HuH-7 (cell line): ENCODE measurements around the gene SULT2A1.
A peak's percentile ranks its signal among the peaks of the same experiment; 100 is the strongest.
"Not testable (repeated sequence)": the region's sequence is repeated elsewhere in the genome, so short reads cannot be mapped to it uniquely, and the experiment has no call there.

ENCODE experiments used
- DNase-seq: peaks from one replicate; pipeline ENCODE4 v3.0.0; 2011; ENCODE audit warnings: low spot score

SULT2A1 gene

DNA sequence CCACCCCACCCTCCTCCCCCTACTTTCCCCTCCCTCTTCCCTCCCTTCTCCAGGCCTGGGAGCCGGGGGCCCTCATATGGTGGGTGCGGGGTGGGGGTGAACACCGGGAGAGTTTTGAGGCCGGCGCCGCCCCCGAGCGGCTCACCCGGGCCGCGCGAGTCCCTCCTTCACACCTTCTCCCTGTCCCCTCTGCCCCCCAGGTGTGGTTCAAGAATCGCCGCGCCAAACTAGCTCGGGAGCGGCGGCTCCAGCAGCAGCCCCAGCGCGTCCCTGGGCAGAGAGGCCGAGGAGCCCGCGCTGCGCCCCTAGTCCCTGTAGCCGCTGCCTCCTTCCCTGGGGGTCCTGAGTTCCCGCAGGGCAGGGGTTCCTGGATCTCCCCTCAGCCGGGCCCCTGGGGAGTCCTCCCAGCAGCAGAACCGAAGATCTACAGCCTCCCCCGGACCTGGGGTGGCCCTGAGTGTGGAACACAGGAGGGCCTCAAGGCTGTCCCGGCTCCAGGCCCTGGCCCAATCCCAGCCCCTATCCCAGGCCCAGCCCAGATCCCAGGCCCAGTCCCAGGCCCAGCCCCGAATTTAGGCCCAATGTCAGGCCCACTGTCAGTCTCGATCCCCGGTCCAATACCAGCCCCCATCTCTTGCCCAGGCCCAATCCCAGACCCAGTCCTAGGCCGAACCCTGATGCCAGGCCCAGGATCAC is 25.4 kb downstream of the SULT2A1 start:
- no peak for DNase-seq

DNA sequence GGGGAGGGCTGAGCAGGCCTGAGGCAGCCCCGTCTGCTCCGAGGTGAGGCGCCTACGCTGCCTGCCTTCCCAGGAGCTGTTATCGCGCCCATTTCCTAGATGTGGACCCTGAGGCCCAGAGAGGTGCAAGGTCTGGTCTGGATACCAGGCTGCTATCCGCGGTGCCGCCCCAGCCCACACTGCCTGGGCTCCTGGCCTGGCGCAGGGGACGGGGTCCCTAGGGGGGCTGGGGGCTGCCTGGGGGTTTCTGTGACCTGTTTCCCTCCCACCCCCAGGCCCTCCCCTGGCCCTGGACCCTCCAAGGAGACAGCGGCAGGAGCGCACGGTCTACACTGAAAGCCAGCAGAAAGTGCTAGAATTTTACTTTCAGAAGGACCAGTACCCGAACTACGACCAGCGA is 26.3 kb downstream of the SULT2A1 start:
- DNase-seq = not testable (repeated sequence)

DNA sequence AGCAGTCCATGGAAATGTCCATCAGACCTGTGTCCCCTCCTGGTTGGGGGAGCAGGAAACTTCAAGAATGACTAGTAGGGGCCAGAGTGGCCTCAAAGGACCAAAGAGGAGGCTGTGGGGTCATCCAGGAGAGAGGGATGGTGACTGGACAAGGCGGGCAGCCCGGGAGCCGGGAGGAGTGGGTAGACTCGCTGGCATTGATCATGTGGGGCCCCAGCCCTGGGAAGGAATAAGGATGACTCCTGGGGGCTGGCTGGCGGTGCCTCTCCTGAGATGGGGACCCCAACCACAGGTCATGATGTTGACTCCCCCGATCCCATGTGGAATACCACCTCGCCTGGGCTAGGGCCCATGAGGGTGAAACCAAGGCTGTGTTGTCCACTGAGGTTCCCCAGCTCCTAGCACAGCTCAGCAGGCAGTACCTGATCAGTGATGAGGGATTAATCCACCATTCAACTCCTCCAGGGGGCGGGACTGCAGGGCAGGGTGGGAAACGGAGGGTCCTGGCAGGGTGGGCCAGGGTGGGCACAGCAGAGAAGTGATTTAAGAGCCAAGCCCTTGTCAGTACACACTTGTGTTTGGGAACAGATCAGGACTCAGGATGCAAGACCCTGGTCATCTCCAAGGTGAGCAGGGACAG is 27.3 kb downstream of the SULT2A1 start, which contains the start of gene TPRX2:
TSS of gene TPRX2 (plus strand) at position 590 of the 640 bp plus-strand sequence. CDS start at position 602, 12 bp downstream.
- not testable (repeated sequence) for DNase-seq

DNA sequence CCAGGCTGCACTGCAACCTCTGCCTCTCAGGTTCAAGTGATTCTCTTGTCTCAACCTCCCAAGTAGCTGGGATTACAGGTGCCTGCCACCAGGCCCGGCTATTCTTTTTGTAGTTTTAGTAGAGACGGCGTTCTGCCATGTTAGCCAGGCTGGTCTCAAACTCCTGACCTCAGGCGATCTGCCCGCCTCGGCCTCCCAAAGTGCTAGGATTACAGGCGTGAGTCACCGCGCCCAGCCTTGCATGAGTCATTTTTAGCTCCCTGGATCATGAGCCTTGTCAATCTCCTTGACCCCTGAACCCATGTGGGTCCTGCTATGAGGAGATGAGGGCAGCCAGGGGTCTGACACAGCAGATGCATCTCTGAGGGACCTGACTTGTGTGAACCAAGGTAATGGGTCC is 27.9 kb downstream of the SULT2A1 start:
- not testable (repeated sequence) for DNase-seq

DNA sequence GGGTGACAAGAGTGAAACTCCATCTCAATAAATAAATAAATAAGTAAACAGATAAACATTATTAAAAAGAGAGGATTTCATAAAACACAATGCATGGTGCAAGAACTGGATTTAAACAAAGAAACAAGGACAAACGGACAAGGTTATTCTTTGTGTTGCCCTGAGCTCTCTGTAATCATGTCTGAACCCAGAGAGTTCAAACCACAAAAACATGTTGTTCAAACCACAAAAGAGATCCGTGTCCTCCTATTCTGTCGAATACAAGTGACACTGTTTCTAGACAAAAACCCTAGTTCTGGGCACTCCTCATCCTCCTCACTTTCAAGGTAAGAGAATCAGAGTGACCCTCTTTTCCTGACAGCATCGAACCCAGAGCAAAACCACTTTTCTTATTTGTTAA is 31.7 kb downstream of the SULT2A1 start:
- DNase-seq = no peak

DNA sequence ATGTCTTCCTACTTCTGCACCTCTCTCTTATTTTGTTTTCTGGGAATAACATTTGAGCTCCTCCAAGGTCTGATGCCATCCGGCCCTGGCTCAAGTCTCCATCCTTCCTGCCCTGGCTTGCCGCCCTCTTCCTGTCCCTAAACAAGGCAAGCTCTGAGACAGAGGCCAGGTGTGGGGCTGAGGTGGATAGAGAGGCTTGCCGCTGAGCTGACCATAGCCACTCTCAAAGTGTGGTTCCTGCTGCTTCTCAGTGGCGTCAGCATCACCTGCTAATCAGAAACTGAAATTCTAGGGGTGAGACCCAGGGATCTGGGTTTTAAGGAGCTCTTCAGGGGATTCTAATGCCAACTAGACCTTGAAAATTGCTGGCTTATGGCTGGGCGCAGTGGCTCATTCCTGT is 33.1 kb downstream of the SULT2A1 start:
- DNase-seq = no peak

DNA sequence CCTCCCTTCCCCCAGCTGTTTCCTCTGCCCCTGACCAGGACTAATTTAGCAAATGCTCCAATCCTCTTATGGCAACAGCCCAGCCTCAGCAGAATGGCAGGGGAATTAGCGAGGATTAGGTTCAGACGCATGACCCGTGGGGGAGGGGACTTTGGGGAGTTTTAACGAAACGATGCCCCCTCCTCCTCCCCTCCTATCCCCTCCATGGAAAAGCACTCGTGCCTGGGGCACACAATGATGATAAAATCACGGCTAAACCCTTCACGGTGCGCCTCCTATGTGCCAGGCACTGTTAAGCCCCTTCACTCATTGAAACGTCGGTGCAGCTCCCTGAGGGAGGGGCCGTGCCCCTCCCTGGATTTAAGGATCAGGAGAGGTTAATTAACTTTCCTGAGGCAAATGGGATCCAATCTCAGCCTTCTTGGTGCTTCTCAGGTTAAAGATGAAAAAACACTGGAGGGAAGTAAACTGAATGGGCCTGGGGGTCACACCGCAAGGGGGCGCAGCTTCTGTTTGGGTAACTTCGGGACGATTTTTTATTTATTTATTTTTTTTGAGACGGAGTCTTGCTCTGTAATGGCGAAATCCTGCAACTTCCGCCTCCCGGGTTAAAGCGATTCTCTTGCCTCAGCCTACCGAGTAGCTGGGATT is 37.2 kb downstream of the SULT2A1 start:
- peak; percentile 49 for DNase-seq

DNA sequence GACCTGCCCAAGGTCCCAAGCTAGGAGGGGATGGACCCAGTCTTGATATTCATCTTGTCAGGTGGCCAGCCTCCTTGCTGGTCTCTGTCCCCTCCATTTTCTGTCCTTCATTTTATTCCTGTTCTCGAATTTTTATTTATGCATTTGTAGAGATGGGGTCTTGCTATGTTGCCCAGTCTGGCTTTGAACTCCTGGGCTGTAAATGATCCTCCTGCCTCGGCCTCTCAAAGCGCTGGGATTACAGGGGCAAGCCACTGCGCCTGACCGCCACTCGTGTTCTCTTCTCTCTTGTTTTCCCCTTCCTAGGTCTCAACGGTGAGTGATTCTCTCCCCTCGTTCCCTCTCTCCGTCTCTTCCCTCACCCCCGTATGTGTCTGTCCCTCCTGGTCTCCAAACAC is 37.7 kb downstream of the SULT2A1 start:
- DNase-seq = no peak

DNA sequence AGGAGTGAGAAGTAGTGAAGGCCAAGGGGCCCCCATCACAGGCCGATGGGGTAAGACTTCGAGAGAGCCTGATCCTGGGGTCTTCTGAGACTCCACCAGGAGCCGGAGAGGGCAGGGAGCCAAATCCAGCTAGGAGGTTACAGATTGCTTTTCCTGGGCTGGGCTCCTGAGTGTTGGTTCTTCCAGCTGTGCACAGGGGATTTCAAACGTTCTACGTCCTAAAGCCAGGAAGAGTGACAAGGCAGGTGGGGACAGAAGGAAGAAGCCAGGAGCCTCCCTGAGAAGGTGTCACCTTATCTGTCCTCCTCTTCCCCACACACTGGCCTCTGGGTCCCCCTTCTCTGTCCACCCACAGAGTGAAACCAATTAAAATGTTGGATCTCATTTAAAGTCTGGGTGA is 43.2 kb downstream of the SULT2A1 start:
- no peak for DNase-seq

DNA sequence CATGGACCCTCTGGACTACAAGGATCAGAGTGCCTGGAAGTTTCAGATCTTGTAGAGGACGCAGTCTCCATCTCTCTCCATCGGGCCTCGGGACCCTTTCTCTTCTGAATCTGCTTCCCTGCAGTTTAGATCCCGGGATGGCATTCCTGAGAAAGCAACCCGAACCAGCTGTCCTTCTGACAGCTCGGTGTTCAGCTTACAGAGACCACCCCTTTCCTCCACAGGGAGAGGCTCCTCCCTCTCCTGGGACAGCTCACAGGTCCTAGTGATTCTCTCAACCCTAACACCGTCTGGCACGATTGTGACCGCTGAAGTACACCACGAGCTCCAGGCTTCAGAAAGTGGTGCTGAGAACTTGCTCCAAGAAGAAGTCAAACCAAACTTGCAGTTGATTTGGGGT is 46.2 kb downstream of the SULT2A1 start:
- DNase-seq = no peak

DNA sequence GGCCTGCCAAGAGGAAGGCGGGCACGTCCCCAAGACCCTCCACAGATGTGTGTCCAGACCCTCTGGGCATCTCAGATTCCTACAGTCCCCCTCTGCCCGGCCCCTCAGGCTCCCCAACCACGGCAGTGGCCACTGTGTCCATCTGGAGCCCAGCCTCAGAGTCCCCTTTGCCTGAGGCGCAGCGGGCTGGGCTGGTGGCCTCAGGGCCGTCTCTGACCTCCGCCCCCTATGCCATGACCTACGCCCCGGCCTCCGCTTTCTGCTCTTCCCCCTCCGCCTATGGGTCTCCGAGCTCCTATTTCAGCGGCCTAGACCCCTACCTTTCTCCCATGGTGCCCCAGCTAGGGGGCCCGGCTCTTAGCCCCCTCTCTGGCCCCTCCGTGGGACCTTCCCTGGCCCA is 46.7 kb downstream of the SULT2A1 start:
- no peak for DNase-seq

DNA sequence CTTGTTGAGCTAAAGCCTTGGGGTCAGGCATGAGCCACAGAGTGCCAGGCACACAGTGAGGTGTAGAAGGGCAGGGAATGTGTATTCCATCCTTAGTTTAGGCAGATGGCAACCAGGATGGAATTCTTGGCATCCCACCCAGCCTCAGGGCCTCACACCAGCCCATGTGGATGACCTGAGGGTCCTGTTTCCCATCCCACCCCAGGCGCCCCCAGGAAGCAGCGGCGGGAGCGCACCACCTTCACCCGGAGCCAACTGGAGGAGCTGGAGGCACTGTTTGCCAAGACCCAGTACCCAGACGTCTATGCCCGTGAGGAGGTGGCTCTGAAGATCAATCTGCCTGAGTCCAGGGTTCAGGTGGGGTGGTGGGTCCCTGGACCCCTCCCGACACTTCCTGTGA is 50.1 kb downstream of the SULT2A1 start:
- no peak for DNase-seq

DNA sequence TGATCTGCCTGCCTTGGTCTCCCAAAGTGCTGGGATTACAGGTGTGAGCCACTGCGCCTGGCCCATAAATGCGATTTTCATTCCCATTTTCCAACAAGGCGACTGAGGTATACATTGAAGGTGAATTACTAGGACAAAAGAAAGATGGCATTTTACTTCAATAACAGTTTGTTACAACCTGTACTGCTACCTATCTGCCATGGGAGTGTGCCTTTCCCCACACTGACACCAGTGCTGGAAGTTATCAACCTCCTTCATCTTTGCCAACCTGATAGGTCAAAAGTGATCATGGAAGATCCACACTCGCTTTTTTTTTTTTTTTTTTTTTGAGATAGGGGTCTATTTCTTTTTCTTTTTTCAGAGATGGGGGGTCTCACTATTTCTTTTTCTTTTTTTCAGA is 53.4 kb downstream of the SULT2A1 start:
- no peak for DNase-seq

DNA sequence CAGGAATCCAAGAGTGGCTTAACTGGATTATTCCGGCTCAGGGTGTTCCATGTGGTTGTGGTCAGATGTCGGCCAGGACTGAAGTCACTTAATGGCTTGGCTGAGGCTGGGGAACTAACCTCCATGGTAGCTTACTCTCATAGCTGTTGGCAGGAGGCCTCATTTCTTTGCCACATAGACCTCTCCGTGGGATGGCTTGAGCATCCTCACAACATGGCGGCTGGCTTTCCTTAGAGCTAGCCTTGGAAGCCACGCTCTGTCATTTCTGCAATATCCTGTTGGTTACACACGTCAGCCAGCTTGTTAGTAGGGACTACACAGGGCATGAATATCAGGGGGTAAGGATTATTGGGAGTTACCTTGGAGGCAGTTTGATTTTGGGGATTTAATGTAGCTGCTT is 59.3 kb downstream of the SULT2A1 start:
- DNase-seq = no peak

DNA sequence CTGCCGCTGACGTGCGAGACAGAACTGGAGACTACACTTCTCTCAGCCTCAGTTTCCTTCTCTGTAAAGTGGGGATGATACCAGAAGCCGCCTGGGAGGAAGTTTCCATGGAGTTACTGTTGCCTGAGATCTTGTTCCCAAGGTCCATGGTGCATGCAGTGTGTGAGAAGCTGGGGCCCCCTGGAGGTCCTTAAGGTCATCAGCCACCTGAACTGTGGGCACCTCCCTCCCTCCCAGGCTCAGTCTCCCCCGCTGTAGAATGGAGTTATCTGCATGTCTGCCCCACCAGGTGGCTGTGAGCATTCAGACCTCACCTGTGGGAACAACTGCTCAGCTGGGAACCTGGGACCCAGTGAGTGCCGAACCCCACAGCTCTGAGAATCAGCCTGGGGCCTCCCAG is 61.7 kb downstream of the SULT2A1 start:
- no peak for DNase-seq

DNA sequence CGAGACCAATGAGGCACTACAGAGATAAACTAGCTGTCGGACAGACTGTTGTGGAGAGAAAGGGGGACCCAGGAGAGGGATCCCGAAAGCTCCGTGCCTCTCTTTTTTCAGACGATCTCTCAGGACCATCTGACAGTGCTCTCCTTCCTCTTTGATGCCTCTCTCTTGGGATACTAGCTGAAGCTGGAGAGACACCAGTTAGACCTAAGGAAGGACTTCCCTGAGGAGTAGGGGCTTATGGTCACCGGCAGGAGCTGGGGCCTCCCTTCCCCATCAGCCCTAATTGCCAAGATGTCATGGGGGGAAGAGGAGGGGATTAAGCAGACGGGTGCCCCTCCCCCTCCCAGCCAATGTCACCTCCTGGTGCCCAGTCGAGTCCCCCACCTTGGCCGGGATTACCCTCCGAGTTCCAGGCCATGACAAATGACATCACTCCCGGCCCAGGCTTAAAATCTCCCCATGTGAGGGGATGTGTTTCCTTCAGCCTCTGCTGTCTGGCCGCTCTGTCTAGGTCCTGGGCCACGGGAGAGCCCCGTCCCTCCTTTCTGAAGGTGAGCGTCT is 64.6 kb downstream of the SULT2A1 start, which contains the start of gene CRX:
TSS of gene CRX (plus strand) at position 478 of the 561 bp plus-strand sequence. CDS start 12,507 bp downstream, outside the sequence.
- no peak for DNase-seq
